DOHH2 (cell line): ENCODE measurements around the gene EPX.

Experiments
- H3F3A ChIP-seq: fragments of 200-600 bp; sonication (generic), shearing (Covaris generic); 2 replicates; pipeline ENCODE4 v1.6.0; 2016; ENCODE audit warnings: antibody characterized with exemption, mild to moderate bottlenecking; ENCODE audit not compliant: control insufficient read depth, insufficient read depth
- H3K27ac ChIP-seq: fragments of 200-600 bp; sonication (generic); 2 replicates; pipeline ENCODE4 v1.5.1; 2014; ENCODE audit warnings: low read depth, mild to moderate bottlenecking, low read length, moderate library complexity
- H3K27me3 ChIP-seq: fragments of 200-600 bp; sonication (generic); 2 replicates; pipeline ENCODE4 v1.6.1; 2014; ENCODE audit warnings: mild to moderate bottlenecking, low read length, mixed read lengths; ENCODE audit not compliant: control insufficient read depth
- H3K36me3 ChIP-seq: fragments of 200-600 bp; sonication (generic); 2 replicates; pipeline ENCODE4 v1.6.1; 2014; ENCODE audit warnings: mild to moderate bottlenecking, low read length, moderate library complexity, mixed read lengths; ENCODE audit not compliant: control insufficient read depth
- H3K4me1 ChIP-seq: fragments of 200-600 bp; sonication (generic); 2 replicates; pipeline ENCODE4 v1.6.1; 2014; ENCODE audit warnings: mild to moderate bottlenecking, low read length, mixed read lengths; ENCODE audit not compliant: control insufficient read depth
- H3K4me2 ChIP-seq: fragments of 200-600 bp; sonication (generic); 2 replicates; pipeline ENCODE4 v1.6.0; 2014; ENCODE audit warnings: mild to moderate bottlenecking, low read length, moderate library complexity
- H3K4me3 ChIP-seq: fragments of 200-600 bp; sonication (generic); 2 replicates; pipeline ENCODE4 v1.5.1; 2014; ENCODE audit warnings: mild to moderate bottlenecking, low read length, mixed read lengths
- H3K79me2 ChIP-seq: fragments of 200-600 bp; sonication (generic); 2 replicates; pipeline ENCODE4 v1.6.1; 2014; ENCODE audit warnings: mild to moderate bottlenecking, low read length, mixed read lengths; ENCODE audit not compliant: control insufficient read depth
- H3K9me2 ChIP-seq: fragments of 200-600 bp; sonication (generic); replicated peaks from 2 replicates; pipeline ENCODE4 v1.6.1; 2014; ENCODE audit warnings: mild to moderate bottlenecking, low read length, mixed read lengths; ENCODE audit not compliant: control insufficient read depth
- H3K9me3 ChIP-seq: fragments of 200-600 bp; sonication (generic); 2 replicates; pipeline ENCODE4 v1.6.1; 2014; ENCODE audit warnings: antibody characterized with exemption, low read length, mixed read lengths; ENCODE audit not compliant: control insufficient read depth, insufficient read depth
- H4K20me1 ChIP-seq: fragments of 200-600 bp; sonication (generic); 2 replicates; pipeline ENCODE4 v1.6.0; 2014; ENCODE audit warnings: low read depth, mild to moderate bottlenecking, antibody characterized with exemption, low read length, moderate library complexity; ENCODE audit not compliant: control insufficient read depth, insufficient read depth
- CTCF ChIP-seq: fragments of 200-600 bp; sonication (generic); IDR thresholded peaks from one replicate; pipeline ENCODE4 v1.5.1; 2014; ENCODE audit warnings: antibody characterized with exemption, mild to moderate bottlenecking, low read depth, low read length; ENCODE audit not compliant: poor library complexity, severe bottlenecking
- EZH2phosphoT487 ChIP-seq: fragments of 200-600 bp; sonication (generic); IDR thresholded peaks from 2 replicates; pipeline ENCODE4 v1.6.1; 2017; ENCODE audit warnings: borderline replicate concordance, mild to moderate bottlenecking, antibody characterized with exemption, low read length, moderate library complexity, mixed read lengths

Gene EPX

DNA sequence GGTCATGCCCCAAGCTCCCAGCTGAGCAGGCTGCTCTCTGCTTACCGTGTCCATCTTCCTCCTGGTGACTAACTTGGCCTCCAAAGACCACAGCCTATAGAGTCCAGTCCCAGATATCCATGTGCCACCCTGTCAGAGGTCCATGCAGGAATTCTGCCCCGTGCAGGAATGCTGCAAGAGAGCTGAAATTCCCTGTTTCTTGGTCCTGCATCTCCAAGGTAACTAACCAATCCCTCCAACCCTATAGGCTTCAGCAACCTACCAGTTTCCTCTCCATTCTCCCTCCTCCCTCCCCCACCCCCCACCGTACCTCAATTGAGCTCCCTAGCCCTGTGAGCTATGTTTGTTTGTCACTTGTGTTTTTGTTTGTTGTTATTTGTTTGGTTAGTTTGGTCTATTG lies 36.2 kb downstream of the EPX start:
- H3K27me3 ChIP-seq: peaks cover 28% of the 10 kb centered on the region

GRCh38 chr17:58229384-58229783 lies 36.9 kb downstream of the EPX start:
- H3K4me2 ChIP-seq: no peak overlapping the region
- H3K9me3 ChIP-seq: no peaks in the 10 kb centered on the region
- no peaks in the 10 kb centered on the region for H3K36me3 ChIP-seq
- H3F3A ChIP-seq: no peaks in the 10 kb centered on the region
- H3K27ac ChIP-seq: no peak overlapping the region
- H3K27me3 ChIP-seq: peaks cover 31% of the 10 kb centered on the region
- H4K20me1 ChIP-seq: no peaks in the 10 kb centered on the region
- TF ChIP-seq CTCF (no peak), EZH2phosphoT487 (no peak)
- H3K79me2 ChIP-seq: no peaks in the 10 kb centered on the region
- no peaks in the 10 kb centered on the region for H3K4me1 ChIP-seq
- H3K4me3 ChIP-seq: no peak overlapping the region
- no peaks in the 10 kb centered on the region for H3K9me2 ChIP-seq

More for the DNA sequence above, 36.2 kb downstream of the EPX start:
- H3K9me3 ChIP-seq: no peaks in the 10 kb centered on the region
- no peaks in the 10 kb centered on the region for H3K79me2 ChIP-seq
- no peak overlapping the region for H3K27ac ChIP-seq
- no peaks in the 10 kb centered on the region for H4K20me1 ChIP-seq
- H3K4me3 ChIP-seq: no peak overlapping the region
- no peaks in the 10 kb centered on the region for H3F3A ChIP-seq
- TF ChIP-seq EZH2phosphoT487 (no peak), CTCF (no peak)
- H3K4me1 ChIP-seq: no peaks in the 10 kb centered on the region
- H3K36me3 ChIP-seq: no peaks in the 10 kb centered on the region
- no peaks in the 10 kb centered on the region for H3K9me2 ChIP-seq
- H3K4me2 ChIP-seq: no peak overlapping the region

- Histone ChIP-seq H3K27me3 (peaks cover 36% of the 10 kb centered on the region), H3K4me2 (no peak overlapping the region), H3K9me2 (no peaks in the 10 kb centered on the region), H3K4me3 (no peak overlapping the region), H3K27ac (no peak overlapping the region), H3K36me3 (no peaks in the 10 kb centered on the region), H3K79me2 (no peaks in the 10 kb centered on the region), H4K20me1 (no peaks in the 10 kb centered on the region), H3F3A (no peaks in the 10 kb centered on the region), H3K4me1 (no peaks in the 10 kb centered on the region), H3K9me3 (no peaks in the 10 kb centered on the region)
- TF ChIP-seq EZH2phosphoT487 (no peak), CTCF (no peak)
Observed at GRCh38 chr17:58229881-58230280, 37.4 kb downstream of the EPX start.

DNA sequence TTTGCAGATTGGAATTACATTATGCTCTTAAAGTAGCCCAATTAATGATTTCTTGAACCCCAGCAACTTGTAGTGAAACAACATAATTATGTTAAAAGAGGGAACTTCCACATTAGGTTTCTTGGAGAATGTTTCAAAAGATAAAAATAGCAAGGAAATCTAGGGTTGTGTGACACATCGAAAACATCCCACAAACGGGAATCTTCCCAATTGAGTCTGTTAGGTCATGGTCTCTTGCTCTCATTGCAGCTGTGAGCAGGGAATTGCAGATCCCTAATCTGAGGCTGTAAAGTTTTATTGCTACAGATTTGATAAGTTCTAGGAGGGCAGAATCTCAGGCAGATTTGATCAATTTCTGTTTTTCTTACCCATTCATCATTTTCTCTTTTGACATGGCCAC lies 39.1 kb downstream of the EPX start:
- TF ChIP-seq EZH2phosphoT487: no peak
- no peak for TF ChIP-seq CTCF
- no peaks in the 10 kb centered on the region for H3K9me3 ChIP-seq
- no peak overlapping the region for H3K4me2 ChIP-seq
- H4K20me1 ChIP-seq: no peaks in the 10 kb centered on the region
- no peaks in the 10 kb centered on the region for H3K79me2 ChIP-seq
- H3K36me3 ChIP-seq: no peaks in the 10 kb centered on the region
- H3K27me3 ChIP-seq: peaks cover 46% of the 10 kb centered on the region
- H3K27ac ChIP-seq: no peak overlapping the region
- H3K4me3 ChIP-seq: no peak overlapping the region
- H3K9me2 ChIP-seq: no peaks in the 10 kb centered on the region
- H3F3A ChIP-seq: no peaks in the 10 kb centered on the region
- H3K4me1 ChIP-seq: no peaks in the 10 kb centered on the region
